Measurements from ENCODE around the gene SMIM44. TPM values are rescaled to one million over a fixed set of nuclear protein-coding genes. Genes with fewer than 3 reads are reported as not detected.

Gene SMIM44
- total and polyA plus RNA-seq, 9 of the 15 experiments (the other 6 are each of a cell fraction or from before 2014, with no cell fraction given), result not detected

DNA sequence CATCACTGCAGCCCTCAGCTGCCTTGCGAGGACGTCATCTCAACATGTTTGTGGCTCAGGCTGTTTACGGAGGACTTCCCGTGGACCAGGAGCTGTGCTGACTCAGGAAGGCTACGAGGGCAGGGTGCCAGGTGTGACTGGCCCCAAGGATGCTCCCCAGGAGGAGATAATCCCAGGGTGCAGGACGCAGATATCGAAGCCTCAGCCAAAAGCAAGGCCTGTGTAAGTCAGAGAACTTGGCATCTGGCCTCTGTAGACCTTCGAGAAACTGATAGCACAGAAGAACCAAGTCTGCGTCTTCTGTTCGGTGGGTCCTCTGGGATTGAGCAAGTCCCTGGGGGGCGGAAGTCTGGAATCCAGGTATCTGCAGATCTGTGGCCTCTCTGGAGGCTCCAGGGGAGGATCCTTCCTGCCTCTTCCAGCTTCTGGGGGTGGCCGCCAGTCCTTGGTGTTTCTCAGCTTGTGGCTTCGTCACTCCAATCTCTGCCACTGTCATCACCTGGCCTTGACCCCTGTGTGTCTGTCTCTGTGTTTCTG, 19.9 kb upstream of the SMIM44 start (continued):
- TF ChIP-seq, protein P1, sequence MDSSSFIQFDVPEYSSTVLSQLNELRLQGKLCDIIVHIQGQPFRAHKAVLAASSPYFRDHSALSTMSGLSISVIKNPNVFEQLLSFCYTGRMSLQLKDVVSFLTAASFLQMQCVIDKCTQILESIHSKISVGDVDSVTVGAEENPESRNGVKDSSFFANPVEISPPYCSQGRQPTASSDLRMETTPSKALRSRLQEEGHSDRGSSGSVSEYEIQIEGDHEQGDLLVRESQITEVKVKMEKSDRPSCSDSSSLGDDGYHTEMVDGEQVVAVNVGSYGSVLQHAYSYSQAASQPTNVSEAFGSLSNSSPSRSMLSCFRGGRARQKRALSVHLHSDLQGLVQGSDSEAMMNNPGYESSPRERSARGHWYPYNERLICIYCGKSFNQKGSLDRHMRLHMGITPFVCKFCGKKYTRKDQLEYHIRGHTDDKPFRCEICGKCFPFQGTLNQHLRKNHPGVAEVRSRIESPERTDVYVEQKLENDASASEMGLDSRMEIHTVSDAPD (CRISPR knock-in tag; IDR thresholded peaks at IDR 0.05), result no peak
- no peak for TF ChIP-seq TFAM (CRISPR knock-in tag; conservative IDR thresholded peaks at IDR 0.05)
- no peak for TF ChIP-seq ZNF143 (CRISPR knock-in tag; IDR thresholded peaks at IDR 0.05)
- no peak for TF ChIP-seq FOS (IDR thresholded peaks at IDR 0.05; ENCODE audit: extremely low read depth, insufficient read length)
- no peak; the same call in 1 of the 2 replicates for TF ChIP-seq ZFX (CRISPR knock-in tag; IDR thresholded peaks at IDR 0.05)
- no peak for TF ChIP-seq ZNF592 (IDR thresholded peaks at IDR 0.05)
- no peak for TF ChIP-seq ASH1L (IDR thresholded peaks at IDR 0.05; ENCODE audit: borderline replicate concordance, low read depth, partially characterized antibody)
- no peak for TF ChIP-seq PTBP1 (IDR thresholded peaks at IDR 0.05; ENCODE audit: low read depth, low read length)
- TF ChIP-seq THRAP3 (IDR thresholded peaks at IDR 0.05; ENCODE audit: borderline replicate concordance), result no peak
- TF ChIP-seq MCM3 (IDR thresholded peaks at IDR 0.05), result no peak
- TF ChIP-seq NR4A1 (CRISPR knock-in tag; IDR thresholded peaks at IDR 0.05), result no peak
- no peak for TF ChIP-seq NR4A1 (tag; IDR thresholded peaks at IDR 0.05)
- TF ChIP-seq ZC3H8 (IDR thresholded peaks at IDR 0.05), result no peak
- no peak for TF ChIP-seq ZNF76 (CRISPR knock-in tag; IDR thresholded peaks at IDR 0.05; ENCODE audit: borderline replicate concordance)
- no peak for TF ChIP-seq ZNF384 (IDR thresholded peaks at IDR 0.05; ENCODE audit: low read depth, low read length)
- no peak for TF ChIP-seq MLX (CRISPR knock-in tag; conservative IDR thresholded peaks at IDR 0.05)
- no peak for TF ChIP-seq ZNF766 (CRISPR knock-in tag; conservative IDR thresholded peaks at IDR 0.05)
- no peak for TF ChIP-seq TOE1 (IDR thresholded peaks at IDR 0.05; ENCODE audit: borderline replicate concordance)
- no peak for TF ChIP-seq TOE1 (CRISPR knock-in tag; IDR thresholded peaks at IDR 0.05; ENCODE audit: borderline replicate concordance, low read depth)
- no peak for TF ChIP-seq DACH1 (IDR thresholded peaks at IDR 0.05; ENCODE audit: partially characterized antibody)
- no peak; the same call in 1 of the 2 replicates for TF ChIP-seq KLF16 (IDR thresholded peaks at IDR 0.05)
- no peak for TF ChIP-seq ATF2 (CRISPR knock-in tag; IDR thresholded peaks at IDR 0.05)
- TF ChIP-seq ZKSCAN8 (CRISPR knock-in tag; IDR thresholded peaks at IDR 0.05), result no peak
- TF ChIP-seq ZNF324 (CRISPR knock-in tag; IDR thresholded peaks at IDR 0.05), result no peak

All from K562 (cell line).